Measurements from ENCODE around the gene RAD51. TPM values are rescaled to one million over a fixed set of nuclear protein-coding genes. Genes with fewer than 3 reads are reported as not detected.

The RAD51 gene
- total and polyA plus RNA-seq, 2 of the 8 experiments (the other 6 are each of a cell fraction or from before 2014, with no cell fraction given), result 32.2 to 42.4 TPM

DNA sequence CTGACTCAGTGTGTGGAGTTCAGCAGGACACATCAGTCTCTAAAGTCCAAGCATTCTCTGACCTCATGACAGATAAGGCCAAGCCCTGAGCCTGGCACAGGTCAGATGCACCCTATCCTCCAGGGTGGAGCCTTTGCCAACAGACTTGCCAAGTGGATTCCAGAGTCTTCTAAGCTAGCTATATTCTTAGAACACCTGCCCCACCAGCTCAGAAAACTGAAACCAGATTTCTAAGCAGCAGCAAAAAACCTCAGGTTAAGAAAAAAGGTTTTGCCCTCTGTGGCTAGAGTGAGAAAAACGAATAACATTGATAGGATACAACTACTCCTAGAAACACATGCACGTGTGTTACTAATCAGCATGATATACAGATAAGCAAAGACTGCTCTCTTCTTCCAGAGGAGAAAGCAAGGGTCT lies 48.5 kb downstream of the RAD51 start:
- no peak for DNase-seq (ENCODE audit: low read depth in 1 of 2, low spot score in 2 of 2)
- no peak overlapping the region for H3K4me3 ChIP-seq (ENCODE audit: extremely low read depth in 1 of 4, insufficient read depth in 2 of 4, low read depth in 3 of 4, low read length in 4 of 4)
- peaks cover 0 to 7% (median 3%) of the 10 kb centered on the region in 4 experiments; a peak in 4 of 8 replicates for H3K36me3 ChIP-seq (ENCODE audit: control insufficient read depth in 2 of 4, insufficient read depth in 4 of 4, low read length in 3 of 4)
- no peak overlapping the region for H3K23ac ChIP-seq (ENCODE audit: insufficient read length)
- H3K4ac ChIP-seq (replicated peaks; ENCODE audit: insufficient read length, low read depth, low read length), result no peak overlapping the region
- no peaks in the 10 kb centered on the region for H3K27me3 ChIP-seq (replicated peaks in 1 of 4; ENCODE audit: control insufficient read depth in 3 of 4, extremely low read depth in 1 of 4, insufficient read depth in 3 of 4, low read length in 3 of 4)
- WGBS, 2 experiments (ENCODE audit: extremely low coverage in 1 of 2, insufficient coverage in 1 of 2, insufficient read length in 1 of 2, insufficient replicate concordance in 2 of 2, low coverage in 1 of 2, low lambda C conversion rate in 2 of 2, missing lambda C conversion rate in 1 of 2), result 87% methylated on average over 2 of the region's 2 CpGs; no CpG with 5 or more reads in 1 of the 2 experiments
- no peak overlapping the region for H4K91ac ChIP-seq (replicated peaks; ENCODE audit: insufficient read length, low read length)
- no peak overlapping the region for H2BK20ac ChIP-seq (ENCODE audit: low read length)
- H4K5ac ChIP-seq (ENCODE audit: insufficient read length, low read depth, low read length), result no peak overlapping the region
- H3K14ac ChIP-seq (ENCODE audit: insufficient read length), result no peak overlapping the region
- H3K27ac ChIP-seq (ENCODE audit: low read depth, low read length), result no peak overlapping the region
- H3K4me1 ChIP-seq (replicated peaks in 1 of 4; ENCODE audit: control insufficient read depth in 3 of 4, insufficient read depth in 4 of 4, low read length in 3 of 4), result peaks cover 9 to 17% (median 14%) of the 10 kb centered on the region in 4 experiments
- no peak overlapping the region for H4K8ac ChIP-seq (ENCODE audit: extremely low read depth, insufficient read depth, low read length)
- no peak overlapping the region for H2BK120ac ChIP-seq (replicated peaks; ENCODE audit: low read depth, low read length)
- H3K18ac ChIP-seq (ENCODE audit: extremely low read depth, low read length), result no peak overlapping the region
- H2AK5ac ChIP-seq (ENCODE audit: low read depth, low read length), result no peak overlapping the region
- H3K9me3 ChIP-seq (ENCODE audit: insufficient read depth in 2 of 2, low read depth in 1 of 2, low read length in 1 of 2), result no peaks in the 10 kb centered on the region
- H2BK5ac ChIP-seq (ENCODE audit: low read depth, low read length), result no peak overlapping the region
- ChIA-PET POLR2A (ENCODE audit: partially characterized antibody) (interaction anchor here (0.9 to 1.5 kb wide), 5 partner anchors 11 to 103 kb away, joined by 3 read pairs; partner anchors contain the start of gene SPINT1), CTCF (ENCODE audit: partially characterized antibody) (interaction anchor here (1.0 to 6.8 kb wide), 9 partner anchors 8 to 289 kb away, joined by 3 to 70 read pairs (median 6); partner anchors contain the start of genes C15orf62 and GCHFR)
- no peak overlapping the region for H3K9ac ChIP-seq (replicated peaks in 1 of 4; ENCODE audit: extremely low read depth in 1 of 4, low read depth in 3 of 4, low read length in 3 of 4)
- H2BK12ac ChIP-seq (ENCODE audit: low read depth, low read length), result no peak overlapping the region
- no peak overlapping the region for H3K56ac ChIP-seq (replicated peaks; ENCODE audit: insufficient read length, low read depth, low read length)
- H3K4me2 ChIP-seq (ENCODE audit: insufficient read depth in 1 of 2, low read depth in 2 of 2, low read length in 2 of 2), result no peak overlapping the region
- H3K79me2 ChIP-seq (ENCODE audit: control insufficient read depth in 1 of 2, insufficient read depth in 2 of 2, low read length in 2 of 2), result no peaks in the 10 kb centered on the region
- H4K20me1 ChIP-seq (replicated peaks in 1 of 2; ENCODE audit: control insufficient read depth in 1 of 2, insufficient read depth in 2 of 2, low read length in 2 of 2), result peaks cover 0 to under 1% of the 10 kb centered on the region in 2 experiments
- no peak for FAIRE-seq
- no peak overlapping the region for H2BK15ac ChIP-seq (ENCODE audit: low read length)
- no peak for TF ChIP-seq SIRT6 (IDR thresholded peaks at IDR 0.05; ENCODE audit: low read length)
- no peak for TF ChIP-seq EGR1 (IDR thresholded peaks at IDR 0.05; ENCODE audit: borderline replicate concordance, low read depth, low read length)
- no peak for TF ChIP-seq BACH1 (IDR thresholded peaks at IDR 0.05; ENCODE audit: low read length)
- TF ChIP-seq ZNF274 (IDR thresholded peaks at IDR 0.05; ENCODE audit: borderline replicate concordance, extremely low read depth, low read length), result no peak
- TF ChIP-seq CBX8 (IDR thresholded peaks at IDR 0.05; ENCODE audit: borderline replicate concordance, low read depth, low read length), result no peak
- no peak for TF ChIP-seq KDM1A (IDR thresholded peaks at IDR 0.05; ENCODE audit: borderline replicate concordance, low read length)
- no peak for TF ChIP-seq YY1 (IDR thresholded peaks at IDR 0.05; ENCODE audit: low read depth, low read length)
- H3K23me2 ChIP-seq (ENCODE audit: low read depth, low read length), result no peaks in the 10 kb centered on the region
- no peak overlapping the region for H2AFZ ChIP-seq (ENCODE audit: low read length)
- H3K79me1 ChIP-seq (ENCODE audit: low read depth, low read length), result no peaks in the 10 kb centered on the region
